ENCODE measurements around the gene GORAB. TPM values are rescaled to one million over a fixed set of nuclear protein-coding genes. Genes with fewer than 3 reads are reported as not detected.

The GORAB gene
- total RNA-seq, 2 donors from 2014 or later = 7.6 to 10.8 TPM

DNA sequence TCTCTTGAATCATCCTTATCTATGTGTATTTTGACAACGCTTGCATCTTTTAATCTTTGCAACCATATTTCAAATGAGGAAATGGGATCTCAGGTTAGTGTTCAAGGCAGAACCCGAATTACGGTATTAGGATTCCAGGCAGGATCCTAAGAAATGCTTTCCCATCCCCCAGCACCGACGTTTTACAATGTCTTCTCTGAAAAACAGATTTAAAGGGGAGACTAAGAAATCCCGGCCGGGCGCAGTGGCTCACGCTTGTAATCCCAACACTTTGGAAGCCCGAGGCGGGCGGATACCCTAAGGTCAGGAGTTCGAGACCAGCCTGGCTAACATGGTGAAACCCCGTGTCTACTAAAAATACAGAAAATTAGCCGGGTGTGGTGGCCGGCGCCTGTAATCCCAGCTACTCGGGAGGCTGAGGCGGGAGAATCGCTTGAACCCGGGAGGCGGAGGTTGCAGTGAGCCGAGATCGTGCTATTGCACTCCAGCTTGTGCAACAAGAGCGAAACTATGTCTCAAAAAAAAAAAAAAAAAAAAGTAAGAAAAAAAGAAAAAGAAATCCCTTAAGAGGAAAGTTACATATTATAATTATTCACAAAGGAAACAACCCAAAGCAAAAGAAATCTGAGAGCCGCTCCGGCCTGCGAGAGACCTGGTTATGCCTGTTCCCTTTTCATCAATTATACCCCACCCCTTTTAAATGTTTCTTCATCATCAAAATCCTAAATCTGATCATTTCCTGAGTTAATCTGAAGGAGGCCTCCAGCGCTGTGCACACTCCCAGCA, 801 bp upstream of the GORAB start:
- H3K9me3 Mint-ChIP-seq = no peaks in the 10 kb centered on the region
- no peak overlapping the region for H3K4me3 Mint-ChIP-seq
- H3K36me3 Mint-ChIP-seq (ENCODE audit: low read depth) = peaks cover 9% of the 10 kb centered on the region
- H3K4me1 Mint-ChIP-seq = peaks cover 5% of the 10 kb centered on the region
- ATAC-seq (replicated peaks) = no peak
- H3K27ac Mint-ChIP-seq = no peak overlapping the region
- no peaks in the 10 kb centered on the region for H3K27me3 Mint-ChIP-seq

- H3K9me3 Mint-ChIP-seq = no peaks in the 10 kb centered on the region
- H3K27ac Mint-ChIP-seq = no peak overlapping the region
Observed at GRCh38 chr1:170533298-170533697, 1.3 kb downstream of the GORAB start.

DNA sequence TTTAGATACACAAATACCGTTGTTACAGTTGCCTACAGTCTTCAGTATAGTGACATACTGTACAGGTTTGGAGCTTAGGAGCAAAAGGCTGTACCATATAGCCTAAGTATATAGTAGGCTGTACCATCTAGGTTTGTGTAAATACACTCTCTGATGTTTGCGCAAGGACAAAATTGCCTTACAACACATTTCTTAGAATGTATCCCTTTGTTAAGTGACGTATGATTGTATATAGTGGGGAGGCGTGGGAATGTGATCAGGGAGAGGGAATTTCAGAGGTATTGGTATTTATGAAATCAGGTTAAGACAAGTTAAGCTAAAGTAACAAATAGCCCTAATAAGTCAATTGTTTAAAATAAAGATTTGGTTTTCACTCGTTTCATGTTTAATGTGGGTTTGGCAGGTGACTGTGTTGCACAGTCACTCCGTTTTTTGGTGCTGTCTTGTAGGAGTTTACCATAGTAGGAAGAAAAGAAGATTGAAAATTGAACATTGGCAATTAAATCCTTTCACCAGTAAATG, 2.7 kb downstream of the GORAB start:
- no peak for ATAC-seq (replicated peaks)
- H3K4me3 Mint-ChIP-seq = no peak overlapping the region
- H3K27ac Mint-ChIP-seq = no peak overlapping the region
- H3K27me3 Mint-ChIP-seq = no peaks in the 10 kb centered on the region
- H3K4me1 Mint-ChIP-seq = peaks cover 10% of the 10 kb centered on the region
- H3K9me3 Mint-ChIP-seq = no peaks in the 10 kb centered on the region
- H3K36me3 Mint-ChIP-seq (ENCODE audit: low read depth) = peaks cover 40% of the 10 kb centered on the region

More at GRCh38 chr1:170533298-170533697, 1.3 kb downstream of the GORAB start:
- Mint-ChIP-seq H3K36me3 (ENCODE audit: low read depth) (peaks cover 26% of the 10 kb centered on the region), H3K4me1 (peaks cover 10% of the 10 kb centered on the region), H3K27me3 (no peaks in the 10 kb centered on the region), H3K4me3 (no peak overlapping the region)
- no peak for ATAC-seq (replicated peaks)

- H3K9me3 Mint-ChIP-seq = no peaks in the 10 kb centered on the region
- ATAC-seq (replicated peaks) = no peak
- peaks cover 11% of the 10 kb centered on the region for H3K4me1 Mint-ChIP-seq
- H3K36me3 Mint-ChIP-seq (ENCODE audit: low read depth) = peaks cover 48% of the 10 kb centered on the region
- no peak overlapping the region for H3K27ac Mint-ChIP-seq
- H3K27me3 Mint-ChIP-seq = no peaks in the 10 kb centered on the region
- H3K4me3 Mint-ChIP-seq = no peak overlapping the region
Observed at GRCh38 chr1:170535418-170535817, 3.5 kb downstream of the GORAB start.

GRCh38 chr1:170536924-170537551, 5.1 kb downstream of the GORAB start:
- H3K4me3 Mint-ChIP-seq = no peak overlapping the region
- no peak overlapping the region for H3K27ac Mint-ChIP-seq
- peaks cover 14% of the 10 kb centered on the region for H3K4me1 Mint-ChIP-seq
- H3K9me3 Mint-ChIP-seq = no peaks in the 10 kb centered on the region
- H3K27me3 Mint-ChIP-seq = no peaks in the 10 kb centered on the region
- no peak for ATAC-seq (replicated peaks)
- peaks cover 64% of the 10 kb centered on the region for H3K36me3 Mint-ChIP-seq (ENCODE audit: low read depth)

DNA sequence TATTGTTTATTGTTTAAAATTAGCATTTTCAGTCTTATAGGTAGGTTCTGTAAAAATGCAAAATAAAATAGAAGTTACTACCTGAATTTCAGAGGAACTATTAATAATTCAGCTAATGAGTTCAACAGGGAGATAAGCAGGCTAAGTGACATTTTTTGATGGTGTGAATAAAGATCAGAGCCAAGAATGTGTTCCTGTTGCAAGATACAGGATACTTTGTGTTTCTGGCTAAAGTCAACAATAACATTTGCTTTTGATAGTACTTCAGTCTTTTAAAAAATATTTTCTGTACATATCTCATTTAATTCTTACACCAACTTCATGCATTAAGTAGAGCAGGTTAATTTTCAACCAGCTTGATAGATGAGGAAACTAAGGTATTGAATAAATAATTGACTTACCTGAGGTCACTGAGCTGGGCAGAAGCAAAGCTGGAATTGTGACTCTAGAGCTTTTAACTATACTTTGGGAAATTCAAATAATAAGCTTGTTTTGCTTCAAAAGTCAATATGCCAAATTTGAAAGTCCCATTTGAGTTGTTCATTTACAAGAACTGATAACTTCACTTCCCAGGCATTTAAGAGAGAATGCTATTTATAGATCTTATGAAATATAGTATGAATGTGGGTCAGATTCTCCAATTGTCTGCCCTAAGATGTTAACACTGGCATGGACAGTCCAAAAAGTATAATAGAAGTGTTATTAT, 6.0 kb downstream of the GORAB start:
- no peak overlapping the region for H3K27ac Mint-ChIP-seq
- no peak overlapping the region for H3K4me3 Mint-ChIP-seq
- H3K27me3 Mint-ChIP-seq = no peaks in the 10 kb centered on the region
- peaks cover 14% of the 10 kb centered on the region for H3K4me1 Mint-ChIP-seq
- ATAC-seq (replicated peaks) = no peak
- no peaks in the 10 kb centered on the region for H3K9me3 Mint-ChIP-seq
- peaks cover 73% of the 10 kb centered on the region for H3K36me3 Mint-ChIP-seq (ENCODE audit: low read depth)

GRCh38 chr1:170538687-170539086, 6.7 kb downstream of the GORAB start:
- H3K4me1 Mint-ChIP-seq = peaks cover 14% of the 10 kb centered on the region
- H3K27ac Mint-ChIP-seq = no peak overlapping the region
- H3K27me3 Mint-ChIP-seq = no peaks in the 10 kb centered on the region
- no peak overlapping the region for H3K4me3 Mint-ChIP-seq
- ATAC-seq (replicated peaks) = no peak
- H3K9me3 Mint-ChIP-seq = no peaks in the 10 kb centered on the region
- H3K36me3 Mint-ChIP-seq (ENCODE audit: low read depth) = peaks cover 80% of the 10 kb centered on the region

DNA sequence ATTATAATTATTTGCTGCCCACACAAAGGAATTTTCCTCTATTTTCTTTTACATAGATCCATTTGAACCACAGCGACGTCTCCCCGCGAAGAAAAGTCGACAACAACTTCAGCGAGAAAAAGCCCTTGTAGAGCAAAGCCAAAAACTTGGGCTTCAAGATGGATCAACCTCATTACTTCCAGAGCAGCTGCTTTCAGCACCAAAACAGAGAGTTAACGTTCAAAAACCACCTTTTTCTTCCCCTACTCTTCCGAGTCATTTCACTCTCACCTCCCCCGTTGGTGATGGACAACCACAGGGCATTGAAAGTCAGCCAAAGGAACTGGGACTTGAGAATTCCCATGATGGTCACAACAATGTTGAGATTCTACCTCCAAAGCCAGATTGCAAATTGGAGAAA, 7.2 kb downstream of the GORAB start:
- Mint-ChIP-seq H3K27ac (no peak overlapping the region), H3K4me3 (no peak overlapping the region), H3K9me3 (no peaks in the 10 kb centered on the region), H3K4me1 (peaks cover 14% of the 10 kb centered on the region), H3K27me3 (no peaks in the 10 kb centered on the region), H3K36me3 (ENCODE audit: low read depth) (peaks cover 85% of the 10 kb centered on the region)
- ATAC-seq (replicated peaks) = no peak

DNA sequence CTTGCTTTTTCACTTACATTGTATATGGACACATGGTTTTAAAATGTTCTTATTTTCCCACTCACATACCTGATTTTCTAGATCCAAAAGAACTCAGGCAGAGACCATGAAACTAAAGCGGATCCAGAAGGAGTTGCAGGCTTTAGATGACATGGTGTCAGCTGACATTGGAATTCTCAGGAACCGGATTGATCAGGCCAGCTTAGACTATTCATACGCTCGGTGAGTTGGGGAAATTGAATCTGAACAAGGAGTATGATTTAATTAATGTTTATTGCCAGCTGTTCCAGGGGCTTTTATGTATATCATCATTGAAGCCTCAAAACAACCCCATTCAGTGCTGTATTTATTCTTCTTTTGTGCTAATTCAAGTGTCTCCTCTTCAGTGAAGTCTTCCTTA, 12.7 kb downstream of the GORAB start:
- Mint-ChIP-seq H3K27ac (no peak overlapping the region), H3K4me3 (no peak overlapping the region), H3K36me3 (ENCODE audit: low read depth) (peaks cover 97% of the 10 kb centered on the region), H3K4me1 (peaks cover 4% of the 10 kb centered on the region), H3K9me3 (no peaks in the 10 kb centered on the region), H3K27me3 (no peaks in the 10 kb centered on the region)
- ATAC-seq (replicated peaks) = no peak

DNA sequence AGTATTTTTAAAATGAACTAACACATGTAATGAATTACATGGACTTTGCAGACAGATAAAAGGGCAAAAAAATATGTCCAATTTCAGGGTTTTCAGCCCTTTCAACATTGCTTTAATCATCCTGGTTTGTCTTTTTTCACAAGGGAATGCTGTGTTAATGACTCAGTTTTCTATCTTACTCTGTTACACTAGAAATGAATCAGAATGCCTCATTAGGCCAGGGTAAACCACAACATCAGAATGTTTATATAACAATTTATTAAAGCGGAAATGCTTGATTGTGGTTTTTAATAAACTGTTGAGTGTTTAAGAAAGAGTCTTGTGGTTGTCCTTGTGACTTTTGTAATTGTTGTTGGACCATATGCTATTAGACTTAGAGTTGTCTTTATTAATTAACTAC, 13.5 kb downstream of the GORAB start:
- H3K4me1 Mint-ChIP-seq = peaks cover 2% of the 10 kb centered on the region
- peaks cover 95% of the 10 kb centered on the region for H3K36me3 Mint-ChIP-seq (ENCODE audit: low read depth)
- no peaks in the 10 kb centered on the region for H3K9me3 Mint-ChIP-seq
- peak; percentile 37 for ATAC-seq (replicated peaks)
- no peaks in the 10 kb centered on the region for H3K27me3 Mint-ChIP-seq
- no peak overlapping the region for H3K4me3 Mint-ChIP-seq
- H3K27ac Mint-ChIP-seq = peak overlapping the region; percentile 41

GRCh38 chr1:170547255-170547654, 15.3 kb downstream of the GORAB start:
- H3K27me3 Mint-ChIP-seq = no peaks in the 10 kb centered on the region
- ATAC-seq (replicated peaks) = no peak
- no peaks in the 10 kb centered on the region for H3K9me3 Mint-ChIP-seq
- no peak overlapping the region for H3K27ac Mint-ChIP-seq
- peaks cover 95% of the 10 kb centered on the region for H3K36me3 Mint-ChIP-seq (ENCODE audit: low read depth)
- H3K4me3 Mint-ChIP-seq = no peak overlapping the region
- peaks cover 4% of the 10 kb centered on the region for H3K4me1 Mint-ChIP-seq

GRCh38 chr1:170548497-170548896, 16.5 kb downstream of the GORAB start:
- no peak for ATAC-seq (replicated peaks)
- no peak overlapping the region for H3K4me3 Mint-ChIP-seq
- peaks cover 90% of the 10 kb centered on the region for H3K36me3 Mint-ChIP-seq (ENCODE audit: low read depth)

DNA sequence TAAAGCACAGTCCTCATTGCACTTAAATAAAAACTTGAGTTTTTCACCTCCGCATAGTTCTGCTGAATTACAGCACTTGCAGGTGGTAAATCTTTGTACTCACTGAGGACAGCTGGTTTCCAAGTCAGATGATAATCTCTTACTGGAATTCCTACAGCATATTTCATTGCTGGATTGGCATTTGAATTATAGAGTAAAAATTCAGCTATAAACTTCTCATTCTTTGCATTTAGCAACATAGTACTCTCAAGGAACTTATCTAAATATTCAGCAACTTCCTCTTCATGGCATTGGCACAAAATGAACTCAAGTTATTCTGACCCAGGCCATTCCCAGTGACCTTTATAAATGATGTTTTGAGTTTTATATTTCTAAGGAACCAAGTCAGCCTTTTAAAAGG, 23.4 kb downstream of the GORAB start:
- no peak for ATAC-seq (replicated peaks)
- peaks cover 26% of the 10 kb centered on the region for H3K36me3 Mint-ChIP-seq (ENCODE audit: low read depth)
- no peak overlapping the region for H3K4me3 Mint-ChIP-seq
- H3K27me3 Mint-ChIP-seq = no peaks in the 10 kb centered on the region
- peaks cover 4% of the 10 kb centered on the region for H3K4me1 Mint-ChIP-seq
- H3K27ac Mint-ChIP-seq = no peak overlapping the region
- no peaks in the 10 kb centered on the region for H3K9me3 Mint-ChIP-seq

More at GRCh38 chr1:170548497-170548896, 16.5 kb downstream of the GORAB start:
- Mint-ChIP-seq H3K4me1 (peaks cover 4% of the 10 kb centered on the region), H3K27ac (no peak overlapping the region), H3K27me3 (no peaks in the 10 kb centered on the region), H3K9me3 (no peaks in the 10 kb centered on the region)

DNA sequence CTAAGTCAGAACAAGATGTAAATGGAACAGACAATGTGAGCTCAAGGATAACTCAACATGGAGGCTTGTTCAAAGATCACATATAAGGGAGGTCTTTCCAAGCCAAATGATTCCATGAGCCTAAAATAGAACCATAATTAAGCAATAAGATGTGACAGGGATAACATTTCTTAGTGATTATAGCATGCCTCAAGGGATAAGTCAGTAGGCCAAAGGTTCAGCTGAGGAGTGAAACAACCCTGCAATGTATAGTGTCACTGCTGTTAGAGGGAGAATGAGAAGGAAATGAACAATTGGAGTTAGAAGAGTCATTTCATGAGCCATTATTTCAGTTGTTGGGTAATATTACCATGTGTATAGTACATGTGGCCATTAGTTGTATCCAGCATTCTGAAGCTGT, 25.0 kb downstream of the GORAB start:
- H3K4me3 Mint-ChIP-seq = no peak overlapping the region
- H3K9me3 Mint-ChIP-seq = no peaks in the 10 kb centered on the region
- H3K36me3 Mint-ChIP-seq (ENCODE audit: low read depth) = peaks cover 11% of the 10 kb centered on the region
- no peaks in the 10 kb centered on the region for H3K27me3 Mint-ChIP-seq
- ATAC-seq (replicated peaks) = no peak
- H3K27ac Mint-ChIP-seq = no peak overlapping the region
- H3K4me1 Mint-ChIP-seq = peaks cover 2% of the 10 kb centered on the region

Measured in activated T-helper 17 cell treated with anti-CD3 and anti-CD28 coated beads, Interleukin-2, amount 50 U/mL, for 72 hours (primary cell).